Activated CD8-positive, alpha-beta memory T cell treated with anti-CD3 and anti-CD28 coated beads, Interleukin-2, amount 10 ng/mL, durations not matched to agents 7 days and 5 days (primary cell): Measurements from ENCODE around the gene PARVB. TPM values are rescaled to one million over a fixed set of nuclear protein-coding genes. Genes with fewer than 3 reads are reported as not detected.

Experiments
- ATAC-seq: fragments of 150-1000 bp; cut with Tn5 transposase; one replicate; pipeline ENCODE4 v1.10.0; 2021; ENCODE audit warnings: moderate library complexity
- CTCF ChIA-PET: fragments of 350-600 bp; sonication (Branson Sonifier 250); formaldehyde crosslinking; loops from one replicate; lab custom pipeline; 2021; ENCODE audit warnings: antibody characterized with exemption; lab: Charles Lee
- DNase-seq: peaks from one replicate; pipeline ENCODE4 v3.0.0-alpha.2; 2020
- H3K27ac Mint-ChIP-seq: one replicate; pipeline ENCODE4 v1.8.0; 2021; ENCODE audit warnings: mild to moderate bottlenecking, mixed read lengths
- H3K27me3 Mint-ChIP-seq: one replicate; pipeline ENCODE4 v1.8.0; 2021; ENCODE audit warnings: mixed read lengths
- H3K36me3 Mint-ChIP-seq: one replicate; pipeline ENCODE4 v1.8.0; 2021; ENCODE audit warnings: mild to moderate bottlenecking, mixed read lengths
- H3K4me1 Mint-ChIP-seq: one replicate; pipeline ENCODE4 v1.8.0; 2021; ENCODE audit warnings: mixed read lengths
- H3K4me3 Mint-ChIP-seq: one replicate; pipeline ENCODE4 v1.8.0; 2021; ENCODE audit warnings: mild to moderate bottlenecking, moderate library complexity, mixed read lengths
- H3K9me3 Mint-ChIP-seq: one replicate; pipeline ENCODE4 v1.8.0; 2022; ENCODE audit warnings: low read depth, mixed read lengths
- total RNA-seq, 2 experiments: library from RNA; stranded (reverse); gene quantifications; one replicate each; pipeline ENCODE4 v1.2.3, GENCODE V29; 2021

The PARVB gene
- total RNA-seq, 2 experiments from 2014 or later: 56.9 to 66.9 TPM

- Mint-ChIP-seq H3K27me3 (no peaks in the 10 kb centered on the region), H3K27ac (no peak overlapping the region), H3K4me1 (peaks cover 22% of the 10 kb centered on the region), H3K9me3 (no peaks in the 10 kb centered on the region), H3K4me3 (no peak overlapping the region), H3K36me3 (peaks cover 23% of the 10 kb centered on the region)
- CTCF ChIA-PET: interaction anchor here (1.1 to 7.4 kb wide), 27 partner anchors 8 to 693 kb away, joined by 3 to 162 read pairs (median 7); partner anchors contain the start of genes PARVB and PARVG
- no peak for ATAC-seq
- DNase-seq: no peak
Measured at GRCh38 chr22:43992331-43992821, 31.7 kb upstream of the PARVB start.

- H3K27ac Mint-ChIP-seq: peak overlapping the region; percentile 54
- H3K4me3 Mint-ChIP-seq: no peak overlapping the region
- no peaks in the 10 kb centered on the region for H3K9me3 Mint-ChIP-seq
- ATAC-seq: peak; percentile 52
- H3K4me1 Mint-ChIP-seq: peaks cover 22% of the 10 kb centered on the region
- H3K36me3 Mint-ChIP-seq: peaks cover 26% of the 10 kb centered on the region
- CTCF ChIA-PET: interaction anchor here (0.6 to 7.4 kb wide), 50 partner anchors 8 to 692 kb away, joined by 3 to 162 read pairs (median 4); partner anchors contain the start of genes PARVB, PARVG and SAMM50
- DNase-seq: peak; percentile 66
- no peaks in the 10 kb centered on the region for H3K27me3 Mint-ChIP-seq
Measured at GRCh38 chr22:43993072-43993760, 30.9 kb upstream of the PARVB start.

GRCh38 chr22:43994006-43994405 lies 30.1 kb upstream of the PARVB start:
- H3K9me3 Mint-ChIP-seq: no peaks in the 10 kb centered on the region
- no peak overlapping the region for H3K27ac Mint-ChIP-seq
- H3K36me3 Mint-ChIP-seq: peaks cover 28% of the 10 kb centered on the region
- DNase-seq (no peak), ATAC-seq (no peak)
- H3K4me1 Mint-ChIP-seq: peaks cover 22% of the 10 kb centered on the region
- no peak overlapping the region for H3K4me3 Mint-ChIP-seq
- H3K27me3 Mint-ChIP-seq: no peaks in the 10 kb centered on the region
- CTCF ChIA-PET: interaction anchor here (0.7 to 7.4 kb wide), 26 partner anchors 10 to 653 kb away, joined by 3 to 162 read pairs (median 5); partner anchors contain the start of genes PARVB and PARVG

- Mint-ChIP-seq H3K27me3 (no peaks in the 10 kb centered on the region), H3K36me3 (peaks cover 29% of the 10 kb centered on the region), H3K27ac (no peak overlapping the region), H3K4me3 (no peak overlapping the region), H3K4me1 (peaks cover 22% of the 10 kb centered on the region), H3K9me3 (no peaks in the 10 kb centered on the region)
- ATAC-seq: no peak
- DNase-seq: no peak
- CTCF ChIA-PET: interaction anchor here (0.7 to 7.4 kb wide), 12 partner anchors 11 to 652 kb away, joined by 3 to 162 read pairs (median 6); no protein-coding TSS in a partner anchor
Measured at GRCh38 chr22:43994416-43994815, 29.7 kb upstream of the PARVB start.

- no peak for DNase-seq
- Mint-ChIP-seq H3K4me1 (peaks cover 22% of the 10 kb centered on the region), H3K36me3 (peaks cover 27% of the 10 kb centered on the region), H3K4me3 (peak overlapping the region; percentile 84), H3K9me3 (no peaks in the 10 kb centered on the region), H3K27me3 (no peaks in the 10 kb centered on the region), H3K27ac (peak overlapping the region; percentile 88)
- ATAC-seq: no peak
- CTCF ChIA-PET: interaction anchor here (1.1 to 7.4 kb wide), 5 partner anchors 11 to 631 kb away, joined by 3 to 162 read pairs (median 12); no protein-coding TSS in a partner anchor
Measured at GRCh38 chr22:43995057-43995685, 28.9 kb upstream of the PARVB start.

GRCh38 chr22:43995798-43996169 lies 28.3 kb upstream of the PARVB start:
- Mint-ChIP-seq H3K4me3 (peak overlapping the region; percentile 84), H3K9me3 (no peaks in the 10 kb centered on the region), H3K27ac (peak overlapping the region; percentile 88), H3K36me3 (peaks cover 25% of the 10 kb centered on the region), H3K4me1 (peaks cover 22% of the 10 kb centered on the region), H3K27me3 (no peaks in the 10 kb centered on the region)
- DNase-seq (no peak), ATAC-seq (peak; percentile 58)
- CTCF ChIA-PET: interaction anchor here (1.1 to 7.4 kb wide), 4 partner anchors 50 to 630 kb away, joined by 3 to 162 read pairs (median 28); no protein-coding TSS in a partner anchor

GRCh38 chr22:43996170-43996980 lies 27.7 kb upstream of the PARVB start:
- Mint-ChIP-seq H3K4me1 (peaks cover 22% of the 10 kb centered on the region), H3K27ac (peak overlapping the region; percentile 88), H3K4me3 (peak overlapping the region; percentile 84), H3K36me3 (peaks cover 25% of the 10 kb centered on the region), H3K9me3 (no peaks in the 10 kb centered on the region), H3K27me3 (no peaks in the 10 kb centered on the region)
- CTCF ChIA-PET: interaction anchor here (0.7 to 7.4 kb wide), 5 partner anchors 51 to 631 kb away, joined by 3 to 162 read pairs (median 4); no protein-coding TSS in a partner anchor
- peak; percentile 93 for ATAC-seq
- peak; percentile 82 for DNase-seq

GRCh38 chr22:43996981-43997265 lies 27.2 kb upstream of the PARVB start:
- H3K36me3 Mint-ChIP-seq: peaks cover 22% of the 10 kb centered on the region
- CTCF ChIA-PET: no interaction called here
- DNase-seq (no peak), ATAC-seq (no peak)
- H3K4me1 Mint-ChIP-seq: peaks cover 22% of the 10 kb centered on the region
- no peaks in the 10 kb centered on the region for H3K9me3 Mint-ChIP-seq
- no peak overlapping the region for H3K27ac Mint-ChIP-seq
- no peaks in the 10 kb centered on the region for H3K27me3 Mint-ChIP-seq
- H3K4me3 Mint-ChIP-seq: peak overlapping the region; percentile 11

- ATAC-seq (no peak), DNase-seq (no peak)
- Mint-ChIP-seq H3K36me3 (peaks cover 14% of the 10 kb centered on the region), H3K27ac (no peak overlapping the region), H3K4me3 (no peak overlapping the region), H3K9me3 (no peaks in the 10 kb centered on the region), H3K27me3 (no peaks in the 10 kb centered on the region), H3K4me1 (peaks cover 18% of the 10 kb centered on the region)
- CTCF ChIA-PET: interaction anchor here (1.0 to 1.8 kb wide), 3 partner anchors 83 to 87 kb away, joined by 3 to 7 read pairs (median 4); no protein-coding TSS in a partner anchor
Measured at GRCh38 chr22:43998679-43999264, 25.3 kb upstream of the PARVB start.

- Mint-ChIP-seq H3K9me3 (no peaks in the 10 kb centered on the region), H3K27me3 (no peaks in the 10 kb centered on the region), H3K4me1 (peaks cover 18% of the 10 kb centered on the region), H3K27ac (no peak overlapping the region), H3K4me3 (no peak overlapping the region), H3K36me3 (peaks cover 13% of the 10 kb centered on the region)
- no peak for ATAC-seq
- CTCF ChIA-PET: interaction anchor here (1.0 kb wide), 1 partner anchor 85 kb away, joined by 3 read pairs; no protein-coding TSS in a partner anchor
- DNase-seq: no peak
Measured at GRCh38 chr22:43999378-43999777, 24.7 kb upstream of the PARVB start.

- CTCF ChIA-PET: interaction anchor here (0.6 kb wide), 1 partner anchor 580 kb away, joined by 3 read pairs; no protein-coding TSS in a partner anchor
- Mint-ChIP-seq H3K27me3 (no peaks in the 10 kb centered on the region), H3K9me3 (no peaks in the 10 kb centered on the region), H3K4me3 (no peak overlapping the region), H3K36me3 (peaks cover 13% of the 10 kb centered on the region), H3K27ac (no peak overlapping the region), H3K4me1 (peaks cover 15% of the 10 kb centered on the region)
- ATAC-seq: no peak
- no peak for DNase-seq
Measured at GRCh38 chr22:44000123-44000522, 24.0 kb upstream of the PARVB start.

- Mint-ChIP-seq H3K27me3 (no peaks in the 10 kb centered on the region), H3K4me1 (peaks cover 6% of the 10 kb centered on the region), H3K36me3 (peaks cover 14% of the 10 kb centered on the region), H3K27ac (no peak overlapping the region), H3K9me3 (no peaks in the 10 kb centered on the region), H3K4me3 (no peak overlapping the region)
- DNase-seq (no peak), ATAC-seq (no peak)
- CTCF ChIA-PET: interaction anchor here (1.2 kb wide), 1 partner anchor 8 kb away, joined by 7 read pairs; no protein-coding TSS in a partner anchor
Measured at GRCh38 chr22:44001521-44001920, 22.6 kb upstream of the PARVB start.
